Activated T-cell treated with anti-CD3 and anti-CD28 coated beads, Interleukin-2, amount 50 U/mL, for 48 hours (primary cell): ENCODE measurements around the gene RHOT1.
"Not testable (repeated sequence)": the region's sequence is repeated elsewhere in the genome, so short reads cannot be mapped to it uniquely, and the experiment has no call there.

Experiments used
- DNase-seq, 2 experiments: peaks; one replicate each; pipeline ENCODE4 v3.0.0-alpha.2; 2020

RHOT1 gene

GRCh38 chr17:32240750-32241149 lies 98.4 kb downstream of the RHOT1 start:
- DNase-seq = no peak

- DNase-seq = no peak
These were observed 99.3 kb downstream of the RHOT1 start for GRCh38 chr17:32241640-32242039.

- DNase-seq = no peak
These were observed 107.2 kb downstream of the RHOT1 start for GRCh38 chr17:32249475-32249874.

- peak; percentile 83 to 86 for DNase-seq
These were observed 110.9 kb downstream of the RHOT1 start for GRCh38 chr17:32253117-32253611.

GRCh38 chr17:32256012-32256700 lies 113.9 kb downstream of the RHOT1 start:
- DNase-seq = no peak

GRCh38 chr17:32256701-32257019 lies 114.4 kb downstream of the RHOT1 start:
- DNase-seq = no peak

GRCh38 chr17:32258383-32259140 lies 116.3 kb downstream of the RHOT1 start:
- DNase-seq = no peak

- DNase-seq = no peak
These were observed 117.3 kb downstream of the RHOT1 start for GRCh38 chr17:32259586-32259985.

- DNase-seq = no peak
These were observed 119.1 kb downstream of the RHOT1 start for GRCh38 chr17:32261417-32261736.

- DNase-seq = no peak
These were observed 119.7 kb downstream of the RHOT1 start for GRCh38 chr17:32261936-32262510.

GRCh38 chr17:32263515-32263914 lies 121.2 kb downstream of the RHOT1 start:
- DNase-seq = not testable (repeated sequence)

GRCh38 chr17:32264140-32264799 lies 122.0 kb downstream of the RHOT1 start:
- DNase-seq = no peak

- no peak for DNase-seq
These were observed 122.5 kb downstream of the RHOT1 start for GRCh38 chr17:32264823-32265191.

GRCh38 chr17:32265192-32265923 lies 123.1 kb downstream of the RHOT1 start, which contains the start of gene RHBDL3:
Gene RHBDL3 (plus strand): TSS chr17:32265832. CDS start chr17:32266190, 358 bp downstream.
- DNase-seq = no peak

GRCh38 chr17:32266051-32266388 lies 123.7 kb downstream of the RHOT1 start:
- peak in 1 of 2 experiments; percentile 20 for DNase-seq

- DNase-seq = peak; percentile 42 to 48
These were observed 124.3 kb downstream of the RHOT1 start for GRCh38 chr17:32266389-32267301.

- DNase-seq = peak; percentile 23 to 41
These were observed 125.4 kb downstream of the RHOT1 start for GRCh38 chr17:32267690-32268205.

GRCh38 chr17:32268734-32269288 lies 126.5 kb downstream of the RHOT1 start:
- no peak for DNase-seq

- no peak for DNase-seq
These were observed 127.1 kb downstream of the RHOT1 start for GRCh38 chr17:32269377-32269776.

GRCh38 chr17:32271844-32272243 lies 129.5 kb downstream of the RHOT1 start:
- DNase-seq = no peak

- no peak for DNase-seq
These were observed 131.8 kb downstream of the RHOT1 start for GRCh38 chr17:32274101-32274500.
